ENCODE data around the gene RAB11B. TPM values are rescaled to one million over a fixed set of nuclear protein-coding genes. Genes with fewer than 3 reads are reported as not detected.

The RAB11B gene
- total and polyA plus RNA-seq, 9 of the 15 experiments (the other 6 are each of a cell fraction or from before 2014, with no cell fraction given), result 0.74 to 71.0 (median 13.8) TPM

- no peak for TF ChIP-seq DEAF1 (CRISPR knock-in tag; IDR thresholded peaks at IDR 0.05)
Observed at GRCh38 chr19:8449830-8450229, 59.7 kb downstream of the RAB11B start (continued).

- H3K27ac ChIP-seq (ENCODE audit: extremely low read depth, low read depth, low read length), result no peak overlapping the region
- ChIA-PET CTCF (ENCODE audit: low intra/inter-chr PET ratio) (no interaction called here), POLR2A (interaction anchor here (0.6 to 0.9 kb wide), 4 partner anchors 13 to 80 kb away, joined by 3 to 4 read pairs (median 3); no protein-coding TSS in a partner anchor)
- TF ChIP-seq ATF7 (IDR thresholded peaks at IDR 0.05), result no peak
- 0 out of 2 replicates have a peak, but pooled peaks have one; percentile 19 for TF ChIP-seq RBFOX2 (IDR thresholded peaks at IDR 0.05; ENCODE audit: low read depth, low read length)
- in situ Hi-C loops (cut with MboI), result no loop called here
- no peak overlapping the region for H3K4me2 ChIP-seq (ENCODE audit: insufficient read depth, low read length)
- H3K9me3 ChIP-seq (replicated peaks; ENCODE audit: control insufficient read depth, insufficient read depth, low read depth, low read length), result no peaks in the 10 kb centered on the region
- no peak overlapping the region for H2AFZ ChIP-seq (ENCODE audit: low read depth, low read length)
- H3K4me3 ChIP-seq, result no peak overlapping the region
- H3K9ac ChIP-seq (ENCODE audit: insufficient read depth in 1 of 2, low read depth in 2 of 2, low read length in 2 of 2), result peak overlapping the region in 1 of 2 experiments; percentile 46; a peak in 1 of 4 replicates
- peaks cover 99% of the 10 kb centered on the region for H3K79me2 ChIP-seq (ENCODE audit: control insufficient read depth, insufficient read depth, low read length)
- peaks cover 12% of the 10 kb centered on the region for H3K9me1 ChIP-seq (ENCODE audit: control insufficient read depth, insufficient read depth, low read length)
- intact Hi-C loops (cut with micrococcal nuclease), result no loop called here
- peaks cover 85% of the 10 kb centered on the region for H3K36me3 ChIP-seq (ENCODE audit: control insufficient read depth, insufficient read depth, low read length)
- FAIRE-seq (no peak), ATAC-seq (no peak), DNase-seq (ENCODE audit: extremely low read depth in 1 of 4, low spot score in 3 of 4) (no peak)
- H3K27me3 ChIP-seq (ENCODE audit: control insufficient read depth in 2 of 2, insufficient read depth in 2 of 2, low read length in 2 of 2), result no peaks in the 10 kb centered on the region
- H3K4me1 ChIP-seq (replicated peaks in 1 of 2; ENCODE audit: control insufficient read depth in 2 of 2, insufficient read depth in 2 of 2, low read length in 2 of 2), result peaks cover 26 to 29% of the 10 kb centered on the region in 2 experiments
- H4K20me1 ChIP-seq (replicated peaks; ENCODE audit: control insufficient read depth, insufficient read depth, low read length), result peaks cover 74% of the 10 kb centered on the region
- no TSS peak for BruUV-seq (replicated peaks)
- 66% methylated on average over 6 of the region's 6 CpGs for WGBS (ENCODE audit: insufficient coverage, low coverage, missing lambda C conversion rate)
Observed at GRCh38 chr19:8451377-8451776, 61.2 kb downstream of the RAB11B start.

Data from K562 (cell line).